Right lobe of liver (tissue), 4 donors: ENCODE data around the gene MKKS.

Experiments
- POLR2A ChIP-seq: fragments of 450-650 bp; IDR thresholded peaks from one replicate; pipeline ENCODE4 v1.6.1; 2017; ENCODE audit warnings: antibody characterized with exemption, mild to moderate bottlenecking
- TF ChIP-seq, protein P1 (sequence below), 4 donors: fragments of 200-600 bp in 3 of 4; fragments of 450-650 bp in 1 of 4; IDR thresholded peaks; one replicate each; pipeline versions ENCODE4 v1.5.1 to v1.8.0; 2016 to 2022; ENCODE audit warnings: antibody characterized with exemption in 4 of 4, mild to moderate bottlenecking in 2 of 4
- donor health status: DM: no; HTN: no; CAD: no.
- donor health status: DM: no; HTN: no; CAD: no.
- donor health status: DM: no; HTN: yes; CAD: no.

GRCh38 chr20:10447028-10447427 lies 13.0 kb upstream of the MKKS start:
- TF ChIP-seq, protein P1, sequence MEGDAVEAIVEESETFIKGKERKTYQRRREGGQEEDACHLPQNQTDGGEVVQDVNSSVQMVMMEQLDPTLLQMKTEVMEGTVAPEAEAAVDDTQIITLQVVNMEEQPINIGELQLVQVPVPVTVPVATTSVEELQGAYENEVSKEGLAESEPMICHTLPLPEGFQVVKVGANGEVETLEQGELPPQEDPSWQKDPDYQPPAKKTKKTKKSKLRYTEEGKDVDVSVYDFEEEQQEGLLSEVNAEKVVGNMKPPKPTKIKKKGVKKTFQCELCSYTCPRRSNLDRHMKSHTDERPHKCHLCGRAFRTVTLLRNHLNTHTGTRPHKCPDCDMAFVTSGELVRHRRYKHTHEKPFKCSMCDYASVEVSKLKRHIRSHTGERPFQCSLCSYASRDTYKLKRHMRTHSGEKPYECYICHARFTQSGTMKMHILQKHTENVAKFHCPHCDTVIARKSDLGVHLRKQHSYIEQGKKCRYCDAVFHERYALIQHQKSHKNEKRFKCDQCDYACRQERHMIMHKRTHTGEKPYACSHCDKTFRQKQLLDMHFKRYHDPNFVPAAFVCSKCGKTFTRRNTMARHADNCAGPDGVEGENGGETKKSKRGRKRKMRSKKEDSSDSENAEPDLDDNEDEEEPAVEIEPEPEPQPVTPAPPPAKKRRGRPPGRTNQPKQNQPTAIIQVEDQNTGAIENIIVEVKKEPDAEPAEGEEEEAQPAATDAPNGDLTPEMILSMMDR (IDR thresholded peaks at IDR 0.05), result no peak
- no peak for TF ChIP-seq POLR2A
